Right lobe of liver (tissue), 4 donors: ENCODE measurements around the gene TMC4.

ENCODE experiments used
- POLR2A ChIP-seq: fragments of 450-650 bp; IDR thresholded peaks from one replicate; pipeline ENCODE4 v1.6.1; 2017; ENCODE audit warnings: antibody characterized with exemption, mild to moderate bottlenecking
- TF ChIP-seq, protein P1 (sequence below), 4 donors: fragments of 200-600 bp in 3 of 4; fragments of 450-650 bp in 1 of 4; IDR thresholded peaks; one replicate each; pipeline versions ENCODE4 v1.5.1 to v1.8.0; 2016 to 2022; ENCODE audit warnings: antibody characterized with exemption in 4 of 4, mild to moderate bottlenecking in 2 of 4
- donor health status: DM: no; HTN: no; CAD: no.
- donor health status: DM: no; HTN: no; CAD: no.
- donor health status: DM: no; HTN: yes; CAD: no.

GRCh38 chr19:54206030-54206830 lies 33.3 kb upstream of the TMC4 start:
- TF ChIP-seq, protein P1, sequence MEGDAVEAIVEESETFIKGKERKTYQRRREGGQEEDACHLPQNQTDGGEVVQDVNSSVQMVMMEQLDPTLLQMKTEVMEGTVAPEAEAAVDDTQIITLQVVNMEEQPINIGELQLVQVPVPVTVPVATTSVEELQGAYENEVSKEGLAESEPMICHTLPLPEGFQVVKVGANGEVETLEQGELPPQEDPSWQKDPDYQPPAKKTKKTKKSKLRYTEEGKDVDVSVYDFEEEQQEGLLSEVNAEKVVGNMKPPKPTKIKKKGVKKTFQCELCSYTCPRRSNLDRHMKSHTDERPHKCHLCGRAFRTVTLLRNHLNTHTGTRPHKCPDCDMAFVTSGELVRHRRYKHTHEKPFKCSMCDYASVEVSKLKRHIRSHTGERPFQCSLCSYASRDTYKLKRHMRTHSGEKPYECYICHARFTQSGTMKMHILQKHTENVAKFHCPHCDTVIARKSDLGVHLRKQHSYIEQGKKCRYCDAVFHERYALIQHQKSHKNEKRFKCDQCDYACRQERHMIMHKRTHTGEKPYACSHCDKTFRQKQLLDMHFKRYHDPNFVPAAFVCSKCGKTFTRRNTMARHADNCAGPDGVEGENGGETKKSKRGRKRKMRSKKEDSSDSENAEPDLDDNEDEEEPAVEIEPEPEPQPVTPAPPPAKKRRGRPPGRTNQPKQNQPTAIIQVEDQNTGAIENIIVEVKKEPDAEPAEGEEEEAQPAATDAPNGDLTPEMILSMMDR (IDR thresholded peaks at IDR 0.05), result no peak
- no peak for TF ChIP-seq POLR2A
